Neural progenitor cell (in vitro differentiated cells): ENCODE measurements around the gene ARHGAP15. TPM values are rescaled to one million over a fixed set of nuclear protein-coding genes. Genes with fewer than 3 reads are reported as not detected.

Experiments
- DNase-seq: peaks from one replicate; pipeline ENCODE4 v3.0.0-alpha.2; 2016; ENCODE audit warnings: low spot score
- H2AFZ ChIP-seq: fragments of 200-600 bp; sonication (generic); replicated peaks from 2 replicates; pipeline ENCODE4 v1.6.1; 2016; ENCODE audit warnings: antibody characterized with exemption
- H3F3A ChIP-seq: fragments of 200-600 bp; sonication (generic); 2 replicates; pipeline ENCODE4 v1.6.1; 2016; ENCODE audit warnings: antibody characterized with exemption, low read depth
- H3K27ac ChIP-seq: fragments of 200-600 bp; sonication (generic); 2 replicates; pipeline ENCODE4 v1.5.1; 2016; ENCODE audit warnings: mild to moderate bottlenecking
- H3K27me3 ChIP-seq: fragments of 200-600 bp; sonication (generic); 2 replicates; pipeline ENCODE4 v1.6.1; 2016; ENCODE audit warnings: mild to moderate bottlenecking, moderate library complexity
- H3K36me3 ChIP-seq: fragments of 200-600 bp; sonication (generic); 2 replicates; pipeline ENCODE4 v1.5.1; 2016
- H3K4me1 ChIP-seq: fragments of 200-600 bp; sonication (generic); 2 replicates; pipeline ENCODE4 v1.6.1; 2016; ENCODE audit warnings: mixed run types
- H3K4me2 ChIP-seq: fragments of 200-600 bp; sonication (generic); 2 replicates; pipeline ENCODE4 v1.6.1; 2016
- H3K4me3 ChIP-seq: fragments of 200-600 bp; sonication (generic); 2 replicates; pipeline ENCODE4 v1.5.1; 2016
- H3K79me2 ChIP-seq: fragments of 200-600 bp; sonication (generic); 2 replicates; pipeline ENCODE4 v1.6.1; 2016; ENCODE audit warnings: low read depth
- H3K9ac ChIP-seq: fragments of 200-600 bp; sonication (generic); 2 replicates; pipeline ENCODE4 v1.6.1; 2016
- H3K9me3 ChIP-seq: fragments of 200-600 bp; sonication (generic); 2 replicates; pipeline ENCODE4 v1.5.1; 2016; ENCODE audit warnings: low read depth
- H4K20me1 ChIP-seq: fragments of 200-600 bp; sonication (generic); 2 replicates; pipeline ENCODE4 v1.6.1; 2016; ENCODE audit warnings: low read depth
- H3K27ac Mint-ChIP-seq: 3 replicates; pipeline ENCODE4 v1.8.0; 2021; ENCODE audit warnings: mixed read lengths
- H3K27me3 Mint-ChIP-seq: 2 replicates; pipeline ENCODE4 v1.8.0; 2022; ENCODE audit warnings: low read depth, mild to moderate bottlenecking, inconsistent platforms, moderate library complexity, mixed read lengths; ENCODE audit not compliant: insufficient read depth
- H3K36me3 Mint-ChIP-seq: 3 replicates; pipeline ENCODE4 v1.8.0; 2021; ENCODE audit warnings: mixed read lengths
- H3K4me1 Mint-ChIP-seq: 3 replicates; pipeline ENCODE4 v1.8.0; 2021; ENCODE audit warnings: mixed read lengths
- H3K4me3 Mint-ChIP-seq: 3 replicates; pipeline ENCODE4 v1.8.0; 2021; ENCODE audit warnings: mild to moderate bottlenecking, moderate library complexity, mixed read lengths
- H3K9me3 Mint-ChIP-seq: 3 replicates; pipeline ENCODE4 v1.8.0; 2020; ENCODE audit warnings: mixed read lengths
- CTCF ChIP-seq: fragments of 200-600 bp; sonication (generic); IDR thresholded peaks from 2 replicates; pipeline ENCODE4 v1.5.1; 2017; ENCODE audit warnings: antibody characterized with exemption, mild to moderate bottlenecking
- EZH2 ChIP-seq: fragments of 200-600 bp; sonication (generic); IDR thresholded peaks from 2 replicates; pipeline ENCODE4 v1.6.1; 2017; ENCODE audit warnings: antibody characterized with exemption, mild to moderate bottlenecking, moderate library complexity
- EZH2phosphoT487 ChIP-seq: fragments of 200-600 bp; sonication (generic); IDR thresholded peaks from 2 replicates; pipeline ENCODE4 v1.6.1; 2017; ENCODE audit warnings: antibody characterized with exemption
- total RNA-seq: library from RNA; depleted of rRNA; stranded (reverse); fragments of >200 nt; gene quantifications from 2 replicates; pipeline ENCODE4 v1.2.3, GENCODE V29; 2015; ENCODE audit warnings: low replicate concordance

The ARHGAP15 gene
- total RNA-seq, 1 donor from 2014 or later, result 5.9 TPM

DNA sequence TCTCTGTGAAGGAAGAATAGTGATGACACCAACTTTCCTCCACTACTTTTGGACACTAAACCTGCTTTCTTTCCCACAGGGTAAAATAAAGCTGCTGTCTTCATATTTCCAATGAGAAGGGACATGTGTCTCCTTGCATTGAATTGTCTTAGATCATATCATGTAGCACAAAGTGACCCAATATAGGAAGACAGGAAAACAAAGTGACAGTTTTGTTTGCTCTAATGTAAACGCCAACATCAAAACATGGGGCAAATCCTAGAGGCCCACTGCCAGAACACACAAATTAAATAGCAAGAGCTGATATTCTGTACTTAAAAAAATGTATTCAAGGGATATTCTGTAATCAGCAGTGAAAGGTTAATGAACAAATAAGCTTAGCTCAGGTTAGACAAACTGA lies 36.1 kb downstream of the ARHGAP15 start:
- Mint-ChIP-seq H3K27me3 (no peaks in the 10 kb centered on the region), H3K4me3 (no peak overlapping the region), H3K4me1 (peaks cover 5% of the 10 kb centered on the region), H3K27ac (no peak overlapping the region), H3K9me3 (no peaks in the 10 kb centered on the region), H3K36me3 (no peaks in the 10 kb centered on the region)
- no peak overlapping the region for H3K4me3 ChIP-seq
- no peaks in the 10 kb centered on the region for H3F3A ChIP-seq
- no peak overlapping the region for H3K27ac ChIP-seq
- no peaks in the 10 kb centered on the region for H4K20me1 ChIP-seq
- DNase-seq, result no peak
- H3K79me2 ChIP-seq, result no peaks in the 10 kb centered on the region
- H3K36me3 ChIP-seq, result no peaks in the 10 kb centered on the region
- no peak overlapping the region for H2AFZ ChIP-seq
- no peak overlapping the region for H3K9ac ChIP-seq
- TF ChIP-seq EZH2phosphoT487, result no peak
- no peak for TF ChIP-seq CTCF
- TF ChIP-seq EZH2, result no peak
- H3K4me1 ChIP-seq, result peaks cover 10% of the 10 kb centered on the region
- no peak overlapping the region for H3K4me2 ChIP-seq
- H3K27me3 ChIP-seq, result no peaks in the 10 kb centered on the region
- no peaks in the 10 kb centered on the region for H3K9me3 ChIP-seq

DNA sequence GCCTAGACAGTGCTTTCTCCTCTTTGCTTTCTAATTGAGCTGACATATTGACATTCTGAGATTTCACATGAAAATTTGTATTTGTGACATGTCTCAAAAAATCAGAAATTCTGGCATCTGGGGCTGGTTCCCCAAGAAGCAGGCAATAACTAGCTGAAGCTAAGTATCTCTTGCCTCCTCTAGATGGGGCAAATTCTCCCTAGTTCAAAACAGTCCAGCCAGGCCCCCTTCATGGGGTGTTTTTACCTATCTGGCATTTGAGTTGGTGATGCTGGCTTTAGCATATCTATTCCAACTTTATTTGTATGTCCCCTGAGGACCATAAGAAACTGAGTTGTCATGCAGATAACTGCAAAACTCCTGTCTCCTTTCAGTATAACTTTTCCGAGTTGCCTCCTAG lies 39.9 kb downstream of the ARHGAP15 start:
- Histone ChIP-seq H3K9me3 (no peaks in the 10 kb centered on the region), H3K4me1 (no peaks in the 10 kb centered on the region), H3K4me3 (no peak overlapping the region), H3F3A (no peaks in the 10 kb centered on the region), H3K27me3 (no peaks in the 10 kb centered on the region), H3K79me2 (no peaks in the 10 kb centered on the region), H2AFZ (no peak overlapping the region), H3K4me2 (no peak overlapping the region), H3K27ac (no peak overlapping the region), H3K9ac (no peak overlapping the region), H3K36me3 (no peaks in the 10 kb centered on the region), H4K20me1 (no peaks in the 10 kb centered on the region)
- peaks cover 8% of the 10 kb centered on the region for H3K4me1 Mint-ChIP-seq
- H3K27ac Mint-ChIP-seq, result no peak overlapping the region
- no peak overlapping the region for H3K4me3 Mint-ChIP-seq
- H3K36me3 Mint-ChIP-seq, result no peaks in the 10 kb centered on the region
- DNase-seq, result no peak
- peaks cover 2% of the 10 kb centered on the region for H3K27me3 Mint-ChIP-seq
- no peak for TF ChIP-seq EZH2
- TF ChIP-seq CTCF, result peak; percentile 5
- H3K9me3 Mint-ChIP-seq, result no peaks in the 10 kb centered on the region

GRCh38 chr2:143171817-143172216 lies 42.6 kb downstream of the ARHGAP15 start:
- H3K36me3 Mint-ChIP-seq, result no peaks in the 10 kb centered on the region
- Histone ChIP-seq H3K27me3 (no peaks in the 10 kb centered on the region), H3F3A (no peaks in the 10 kb centered on the region), H3K79me2 (no peaks in the 10 kb centered on the region), H3K36me3 (no peaks in the 10 kb centered on the region), H3K4me3 (no peak overlapping the region), H3K4me1 (no peaks in the 10 kb centered on the region), H4K20me1 (no peaks in the 10 kb centered on the region), H3K9ac (no peak overlapping the region), H3K27ac (no peak overlapping the region), H3K4me2 (no peak overlapping the region), H3K9me3 (no peaks in the 10 kb centered on the region), H2AFZ (peak overlapping the region; percentile 60)
- no peaks in the 10 kb centered on the region for H3K9me3 Mint-ChIP-seq
- peaks cover 2% of the 10 kb centered on the region for H3K27me3 Mint-ChIP-seq
- TF ChIP-seq CTCF (peak; percentile 61), EZH2phosphoT487 (no peak)
- no peak overlapping the region for H3K4me3 Mint-ChIP-seq
- H3K27ac Mint-ChIP-seq, result no peak overlapping the region
- DNase-seq, result peak; percentile 43
- H3K4me1 Mint-ChIP-seq, result peaks cover 11% of the 10 kb centered on the region

- peaks cover 2% of the 10 kb centered on the region for H3K27me3 Mint-ChIP-seq
- H3K4me3 ChIP-seq, result no peak overlapping the region
- no peaks in the 10 kb centered on the region for H4K20me1 ChIP-seq
- no peaks in the 10 kb centered on the region for H3K9me3 ChIP-seq
- H3K4me3 Mint-ChIP-seq, result no peak overlapping the region
- no peaks in the 10 kb centered on the region for H3K27me3 ChIP-seq
- H3K9me3 Mint-ChIP-seq, result peaks cover 3% of the 10 kb centered on the region
- no peaks in the 10 kb centered on the region for H3K4me1 ChIP-seq
- DNase-seq, result no peak
- no peaks in the 10 kb centered on the region for H3K79me2 ChIP-seq
- no peak overlapping the region for H2AFZ ChIP-seq
- H3K27ac Mint-ChIP-seq, result no peak overlapping the region
- no peak overlapping the region for H3K27ac ChIP-seq
- H3K4me1 Mint-ChIP-seq, result peaks cover 12% of the 10 kb centered on the region
- H3K4me2 ChIP-seq, result no peak overlapping the region
- TF ChIP-seq EZH2phosphoT487 (no peak), EZH2 (no peak), CTCF (no peak)
- H3K36me3 ChIP-seq, result no peaks in the 10 kb centered on the region
- H3K36me3 Mint-ChIP-seq, result no peaks in the 10 kb centered on the region
- no peak overlapping the region for H3K9ac ChIP-seq
- H3F3A ChIP-seq, result no peaks in the 10 kb centered on the region
Observed at GRCh38 chr2:143175438-143175837, 46.2 kb downstream of the ARHGAP15 start.
